ENCODE results near the gene C22orf31. TPM values are rescaled to one million over a fixed set of nuclear protein-coding genes. Genes with fewer than 3 reads are reported as not detected.

The C22orf31 gene
- polyA plus RNA-seq, 3 donors: not detected

DNA sequence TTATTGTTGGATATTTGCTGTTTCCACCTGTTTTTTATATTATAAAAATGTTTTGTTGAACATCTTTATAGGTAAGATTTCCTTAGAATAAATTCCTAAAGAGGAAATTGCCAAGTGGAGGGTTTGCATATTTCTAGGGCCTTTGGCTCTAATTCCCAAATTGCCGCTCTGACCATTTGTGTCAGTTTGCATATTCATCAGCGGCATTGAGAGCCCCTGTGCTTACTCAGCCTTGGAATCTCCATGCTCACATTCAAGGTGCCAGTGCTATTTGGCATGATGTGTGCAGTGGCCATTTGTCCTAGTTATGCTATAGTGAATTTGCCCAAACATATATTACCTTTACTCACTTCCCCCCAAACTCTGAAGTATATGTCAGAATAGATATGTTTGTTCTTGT lies 36.7 kb upstream of the C22orf31 start:
- Histone ChIP-seq H4K20me1 (ENCODE audit: insufficient read depth, low read length) (no peaks in the 10 kb centered on the region), H3K9ac (ENCODE audit: insufficient read depth, low read length, poor library complexity, severe bottlenecking) (no peak overlapping the region), H3K4me3 (replicated peaks in 1 of 3; ENCODE audit: low read depth in 2 of 3, low read length in 3 of 3) (no peak overlapping the region), H2AFZ (ENCODE audit: insufficient read depth, low read depth, low read length, poor library complexity, severe bottlenecking) (no peak overlapping the region), H3K4me2 (replicated peaks; ENCODE audit: extremely low read depth, low read length, poor library complexity, severe bottlenecking) (no peak overlapping the region), H3K27ac (ENCODE audit: low read depth in 1 of 2, low read length in 2 of 2) (no peak overlapping the region), H3K27me3 (ENCODE audit: control insufficient read depth in 2 of 2, insufficient read depth in 2 of 2, low read length in 2 of 2) (no peaks in the 10 kb centered on the region), H3K36me3 (replicated peaks in 1 of 2; ENCODE audit: control insufficient read depth in 1 of 2, insufficient read depth in 2 of 2, low read length in 2 of 2) (no peaks in the 10 kb centered on the region), H3K9me3 (replicated peaks in 1 of 2; ENCODE audit: control insufficient read depth in 1 of 2, insufficient read depth in 1 of 2, low read length in 2 of 2) (no peaks in the 10 kb centered on the region), H3K79me2 (ENCODE audit: insufficient read depth, low read length) (no peaks in the 10 kb centered on the region), H3K4me1 (ENCODE audit: control insufficient read depth in 1 of 2, insufficient read depth in 2 of 2, low read length in 2 of 2) (no peaks in the 10 kb centered on the region)
- intact Hi-C loops (cut with micrococcal nuclease): no loop called here
- Mint-ChIP-seq H3K27me3 (ENCODE audit: low read depth in 3 of 3) (peaks cover 3 to 5% (median 5%) of the 10 kb centered on the region in 3 donors), H3K9me3 (peaks cover 0 to 1% (median 0%) of the 10 kb centered on the region in 7 donors), H3K27ac (no peak overlapping the region), H3K4me3 (no peak overlapping the region), H3K36me3 (no peaks in the 10 kb centered on the region), H3K4me1 (no peaks in the 10 kb centered on the region)
- WGBS (ENCODE audit: insufficient coverage): no CpG with 5 or more reads among the region's 2 CpGs
- TF ChIP-seq, protein P1, sequence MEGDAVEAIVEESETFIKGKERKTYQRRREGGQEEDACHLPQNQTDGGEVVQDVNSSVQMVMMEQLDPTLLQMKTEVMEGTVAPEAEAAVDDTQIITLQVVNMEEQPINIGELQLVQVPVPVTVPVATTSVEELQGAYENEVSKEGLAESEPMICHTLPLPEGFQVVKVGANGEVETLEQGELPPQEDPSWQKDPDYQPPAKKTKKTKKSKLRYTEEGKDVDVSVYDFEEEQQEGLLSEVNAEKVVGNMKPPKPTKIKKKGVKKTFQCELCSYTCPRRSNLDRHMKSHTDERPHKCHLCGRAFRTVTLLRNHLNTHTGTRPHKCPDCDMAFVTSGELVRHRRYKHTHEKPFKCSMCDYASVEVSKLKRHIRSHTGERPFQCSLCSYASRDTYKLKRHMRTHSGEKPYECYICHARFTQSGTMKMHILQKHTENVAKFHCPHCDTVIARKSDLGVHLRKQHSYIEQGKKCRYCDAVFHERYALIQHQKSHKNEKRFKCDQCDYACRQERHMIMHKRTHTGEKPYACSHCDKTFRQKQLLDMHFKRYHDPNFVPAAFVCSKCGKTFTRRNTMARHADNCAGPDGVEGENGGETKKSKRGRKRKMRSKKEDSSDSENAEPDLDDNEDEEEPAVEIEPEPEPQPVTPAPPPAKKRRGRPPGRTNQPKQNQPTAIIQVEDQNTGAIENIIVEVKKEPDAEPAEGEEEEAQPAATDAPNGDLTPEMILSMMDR (IDR thresholded peaks at IDR 0.05): no peak
- DNase-seq: no peak

DNA sequence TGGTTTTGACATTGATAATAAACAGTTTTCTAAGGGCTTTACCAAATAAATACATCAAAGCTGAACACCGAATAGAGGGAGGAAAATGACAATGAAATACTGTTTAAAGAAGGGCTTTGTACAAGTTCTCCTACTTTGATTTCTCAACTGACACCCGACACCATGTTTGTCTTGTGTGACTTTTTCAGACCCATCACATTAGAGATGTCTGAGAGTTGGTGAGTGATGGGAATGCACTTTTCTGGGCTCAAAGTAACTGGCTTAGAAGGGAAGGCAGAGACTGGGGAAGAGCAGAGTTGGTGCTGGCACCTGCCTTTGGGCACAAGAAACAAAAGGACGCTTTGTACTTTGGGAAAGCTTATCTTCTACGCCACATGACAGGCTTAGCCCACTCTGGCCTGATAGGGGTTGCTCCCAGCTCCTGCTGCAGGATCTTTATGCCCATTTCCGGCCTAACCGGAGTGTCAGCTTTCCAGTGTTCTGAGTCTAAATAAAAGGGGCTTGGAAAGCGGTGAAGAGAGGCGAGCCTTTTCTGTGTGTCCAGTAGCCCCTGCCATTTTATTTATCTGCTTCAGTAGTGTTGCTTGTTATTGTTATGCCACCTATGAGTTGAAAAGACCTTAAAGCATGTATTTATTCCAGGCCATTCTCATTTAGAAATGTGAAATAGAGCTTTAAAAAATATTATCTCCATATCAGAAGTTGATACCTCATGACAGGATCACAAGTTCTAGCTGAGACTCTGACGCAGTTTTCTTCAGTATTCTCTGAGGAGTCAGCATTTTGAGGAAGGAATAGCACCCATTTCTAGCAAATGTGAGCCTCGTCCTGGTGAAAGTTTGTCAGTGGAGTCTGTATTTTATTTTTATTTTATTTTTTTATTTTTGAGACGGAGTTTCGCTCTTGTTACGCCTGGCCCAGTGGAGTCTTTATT lies 35.4 kb upstream of the C22orf31 start:
- peaks cover 2% of the 10 kb centered on the region for H3K4me1 Mint-ChIP-seq
- no peak overlapping the region for H3K4me3 Mint-ChIP-seq
- H3K27me3 ChIP-seq (ENCODE audit: control insufficient read depth in 2 of 2, insufficient read depth in 2 of 2, low read length in 2 of 2): no peaks in the 10 kb centered on the region
- H3K36me3 Mint-ChIP-seq: no peaks in the 10 kb centered on the region
- no peaks in the 10 kb centered on the region for H3K4me1 ChIP-seq (ENCODE audit: control insufficient read depth in 1 of 2, insufficient read depth in 2 of 2, low read length in 2 of 2)
- intact Hi-C loops (cut with micrococcal nuclease): no loop called here
- H2AFZ ChIP-seq (ENCODE audit: insufficient read depth, low read depth, low read length, poor library complexity, severe bottlenecking): no peak overlapping the region
- peaks cover 3 to 6% (median 5%) of the 10 kb centered on the region in 3 donors for H3K27me3 Mint-ChIP-seq (ENCODE audit: low read depth in 3 of 3)
- TF ChIP-seq, protein P1 (IDR thresholded peaks at IDR 0.05): no peak
- H3K9me3 ChIP-seq (replicated peaks in 1 of 2; ENCODE audit: control insufficient read depth in 1 of 2, insufficient read depth in 1 of 2, low read length in 2 of 2): no peaks in the 10 kb centered on the region
- no peak for DNase-seq
- no peak overlapping the region for H3K27ac Mint-ChIP-seq
- H3K4me3 ChIP-seq (replicated peaks in 1 of 3; ENCODE audit: low read depth in 2 of 3, low read length in 3 of 3): no peak overlapping the region
- no peaks in the 10 kb centered on the region for H3K36me3 ChIP-seq (replicated peaks in 1 of 2; ENCODE audit: control insufficient read depth in 1 of 2, insufficient read depth in 2 of 2, low read length in 2 of 2)
- WGBS (ENCODE audit: insufficient coverage): 97% methylated on average over 5 of the region's 13 CpGs
- peaks cover 0 to 1% (median 0%) of the 10 kb centered on the region in 7 donors for H3K9me3 Mint-ChIP-seq
- no peaks in the 10 kb centered on the region for H3K79me2 ChIP-seq (ENCODE audit: insufficient read depth, low read length)
- no peak overlapping the region for H3K4me2 ChIP-seq (replicated peaks; ENCODE audit: extremely low read depth, low read length, poor library complexity, severe bottlenecking)
- H3K9ac ChIP-seq (ENCODE audit: insufficient read depth, low read length, poor library complexity, severe bottlenecking): no peak overlapping the region
- no peaks in the 10 kb centered on the region for H4K20me1 ChIP-seq (ENCODE audit: insufficient read depth, low read length)
- no peak overlapping the region for H3K27ac ChIP-seq (ENCODE audit: low read depth in 1 of 2, low read length in 2 of 2)

All from CD14-positive monocyte (primary cell).